H1 (cell line): Measurements from ENCODE around the gene ARID5A. TPM values are rescaled to one million over a fixed set of nuclear protein-coding genes. Genes with fewer than 3 reads are reported as not detected.

Experiments used
- CTCF ChIA-PET: fragments of 300-600 bp; sonication (Branson Sonifier 250); formaldehyde crosslinking; loops from one replicate; lab custom pipeline; 2021; ENCODE audit not compliant: partially characterized antibody; lab: Charles Lee
- POLR2A ChIA-PET: fragments of 300-600 bp; sonication (Branson Sonifier 250); formaldehyde crosslinking; loops from one replicate; lab custom pipeline; 2021; ENCODE audit warnings: inconsistent platforms; ENCODE audit not compliant: partially characterized antibody; lab: Charles Lee
- DNase-seq, 2 experiments: peaks; one replicate each; pipeline versions ENCODE4 v3.0.0 to v3.0.0-alpha.2; 2010 to 2022; ENCODE audit warnings: low spot score in 2 of 2, low read depth in 1 of 2, mixed read lengths in 1 of 2
- FAIRE-seq: peaks from 2 replicates; lab custom pipeline; 2011; peaks lifted over from hg19 to GRCh38; lab: Jason Lieb, UNC
- H2AFZ ChIP-seq: 2 replicates; pipeline ENCODE4 v1.8.1; 2012; ENCODE audit warnings: low read length, inconsistent platforms
- H2AK5ac ChIP-seq: 2 replicates; pipeline ENCODE4 v1.6.1; 2013; ENCODE audit warnings: low read depth, low read length
- H2BK120ac ChIP-seq: replicated peaks from 2 replicates; pipeline ENCODE3; 2013; ENCODE audit warnings: low read depth, low read length, inconsistent platforms
- H2BK12ac ChIP-seq: 2 replicates; pipeline ENCODE4 v1.6.1; 2013; ENCODE audit warnings: low read depth, low read length
- H2BK15ac ChIP-seq: 2 replicates; pipeline ENCODE4 v1.6.1; 2013; ENCODE audit warnings: low read length
- H2BK20ac ChIP-seq: 2 replicates; pipeline ENCODE4 v1.6.1; 2013; ENCODE audit warnings: low read length
- H2BK5ac ChIP-seq: 2 replicates; pipeline ENCODE4 v1.6.1; 2013; ENCODE audit warnings: low read depth, low read length
- H3K14ac ChIP-seq: 2 replicates; pipeline ENCODE4 v1.6.1; 2013; ENCODE audit warnings: inconsistent platforms; ENCODE audit not compliant: insufficient read length
- H3K18ac ChIP-seq: 2 replicates; pipeline ENCODE4 v1.6.1; 2013; ENCODE audit warnings: low read length; ENCODE audit errors: extremely low read depth
- H3K23ac ChIP-seq: 2 replicates; pipeline ENCODE4 v1.6.1; 2013; ENCODE audit warnings: inconsistent platforms; ENCODE audit not compliant: insufficient read length
- H3K23me2 ChIP-seq: 2 replicates; pipeline ENCODE4 v1.6.1; 2013; ENCODE audit warnings: low read depth, low read length
- H3K27ac ChIP-seq: 2 replicates; pipeline ENCODE4 v1.6.1; 2011; ENCODE audit warnings: low read depth, low read length, inconsistent platforms
- H3K27me3 ChIP-seq, 4 experiments: replicated peaks in 1 of 4; 1 replicate in 1 of 4; 2 replicates in 3 of 4; pipeline versions ENCODE4 v1.6.1 to v1.8.1; 2011 to 2013; ENCODE audit warnings: low read length in 3 of 4, mild to moderate bottlenecking in 3 of 4, inconsistent platforms in 2 of 4, mixed read lengths in 2 of 4, moderate library complexity in 1 of 4; ENCODE audit not compliant: control insufficient read depth in 3 of 4, insufficient read depth in 3 of 4; ENCODE audit errors: extremely low read depth in 1 of 4
- H3K36me3 ChIP-seq, 4 experiments: 2 replicates each; pipeline versions ENCODE4 v1.6.1 to v1.8.1; 2011 to 2013; ENCODE audit warnings: mild to moderate bottlenecking in 4 of 4, low read length in 3 of 4, moderate library complexity in 2 of 4, control low read depth in 1 of 4, inconsistent platforms in 1 of 4; ENCODE audit not compliant: insufficient read depth in 4 of 4, control insufficient read depth in 2 of 4
- H3K4ac ChIP-seq: replicated peaks from 2 replicates; pipeline ENCODE3; 2013; ENCODE audit warnings: low read length, low read depth, mixed read lengths, inconsistent platforms; ENCODE audit not compliant: insufficient read length
- H3K4me1 ChIP-seq, 4 experiments: replicated peaks in 1 of 4; 1 replicate in 1 of 4; 2 replicates in 3 of 4; pipeline versions ENCODE4 v1.6.1 to v1.8.1; 2011 to 2013; ENCODE audit warnings: low read length in 3 of 4, inconsistent platforms in 2 of 4, mixed read lengths in 1 of 4; ENCODE audit not compliant: insufficient read depth in 4 of 4, control insufficient read depth in 3 of 4
- H3K4me2 ChIP-seq, 2 experiments: 2 replicates each; pipeline versions ENCODE4 v1.6.1 to v1.8.1; 2011 to 2013; ENCODE audit warnings: low read depth in 2 of 2, low read length in 2 of 2, control low read depth in 1 of 2, inconsistent platforms in 1 of 2, mild to moderate bottlenecking in 1 of 2; ENCODE audit not compliant: insufficient read depth in 1 of 2
- H3K4me3 ChIP-seq, 4 experiments: fragments of 200-600, 300-600 bp in 1 of 4; sonication (generic), shearing (Covaris generic), sonication (Bioruptor Twin) in 1 of 4; 2 replicates each; pipeline versions ENCODE4 v1.5.1 to v1.8.1; 2011 to 2016; ENCODE audit warnings: low read length in 4 of 4, low read depth in 3 of 4, control low read depth in 2 of 4, inconsistent platforms in 2 of 4, mild to moderate bottlenecking in 2 of 4, mixed read lengths in 1 of 4, moderate library complexity in 1 of 4; ENCODE audit not compliant: insufficient read depth in 2 of 4; ENCODE audit errors: extremely low read depth in 1 of 4
- H3K56ac ChIP-seq: replicated peaks from 2 replicates; pipeline ENCODE3; 2013; ENCODE audit warnings: low read depth, mild to moderate bottlenecking, mixed read lengths, low read length, inconsistent platforms; ENCODE audit not compliant: insufficient read length
- H3K79me1 ChIP-seq: 2 replicates; pipeline ENCODE4 v1.6.1; 2013; ENCODE audit warnings: low read depth, low read length, control low read depth
- H3K79me2 ChIP-seq, 2 experiments: 2 replicates each; pipeline versions ENCODE4 v1.6.1 to v1.8.1; 2012 to 2013; ENCODE audit warnings: low read length in 2 of 2, mild to moderate bottlenecking in 2 of 2, inconsistent platforms in 1 of 2; ENCODE audit not compliant: insufficient read depth in 2 of 2, control insufficient read depth in 1 of 2
- H3K9ac ChIP-seq, 4 experiments: replicated peaks in 1 of 4; 1 replicate in 1 of 4; 2 replicates in 3 of 4; pipeline versions ENCODE4 v1.6.1 to v1.8.1; 2011 to 2013; ENCODE audit warnings: low read depth in 3 of 4, low read length in 3 of 4, control low read depth in 2 of 4, mild to moderate bottlenecking in 2 of 4, moderate library complexity in 2 of 4, inconsistent platforms in 1 of 4; ENCODE audit errors: extremely low read depth in 1 of 4
- H3K9me3 ChIP-seq, 2 experiments: 2 replicates each; pipeline versions ENCODE4 v1.6.1 to v1.8.1; 2012 to 2013; ENCODE audit warnings: mild to moderate bottlenecking in 2 of 2, moderate library complexity in 2 of 2, control low read depth in 1 of 2, inconsistent platforms in 1 of 2, low read depth in 1 of 2, low read length in 1 of 2, mixed read lengths in 1 of 2; ENCODE audit not compliant: insufficient read depth in 2 of 2
- H4K20me1 ChIP-seq, 2 experiments: replicated peaks in 1 of 2; 2 replicates each; pipeline versions ENCODE3 to v1.8.1; 2011 to 2013; ENCODE audit warnings: inconsistent platforms in 2 of 2, low read length in 2 of 2, mild to moderate bottlenecking in 1 of 2; ENCODE audit not compliant: insufficient read depth in 2 of 2, control insufficient read depth in 1 of 2
- H4K5ac ChIP-seq: 2 replicates; pipeline ENCODE4 v1.6.1; 2013; ENCODE audit warnings: low read length, low read depth, mixed read lengths, inconsistent platforms; ENCODE audit not compliant: insufficient read length
- H4K8ac ChIP-seq: 2 replicates; pipeline ENCODE4 v1.8.0; 2013; ENCODE audit warnings: mild to moderate bottlenecking, moderate library complexity, low read length, inconsistent platforms; ENCODE audit not compliant: insufficient read depth; ENCODE audit errors: extremely low read depth
- H4K91ac ChIP-seq: replicated peaks from 2 replicates; pipeline ENCODE3; 2013; ENCODE audit warnings: low read length, mixed read lengths, inconsistent platforms; ENCODE audit not compliant: insufficient read length
- ASH2L ChIP-seq: fragments of 200-600, 300-600 bp; sonication (generic); IDR thresholded peaks from one replicate; pipeline ENCODE4 v1.7.1; 2017; ENCODE audit warnings: low read length
- CBX5 ChIP-seq: fragments of 300-800, 300-1000 bp; sonication (generic); IDR thresholded peaks from 2 replicates; pipeline ENCODE4 v1.7.1; 2016; ENCODE audit warnings: antibody characterized with exemption, low read length, low read depth
- EP300 ChIP-seq, 2 experiments: IDR thresholded peaks; 1 replicate in 1 of 2; 2 replicates in 1 of 2; pipeline ENCODE4 v1.6.1; 2011 to 2012; ENCODE audit warnings: low read depth in 2 of 2, low read length in 2 of 2, mild to moderate bottlenecking in 2 of 2, borderline replicate concordance in 1 of 2, inconsistent platforms in 1 of 2, moderate library complexity in 1 of 2
- EZH2 ChIP-seq: fragments of 200-600 bp; sonication (generic); IDR thresholded peaks from 2 replicates; pipeline ENCODE4 v1.7.1; 2012; ENCODE audit warnings: low read depth, mild to moderate bottlenecking, moderate library complexity, low read length, inconsistent platforms; ENCODE audit not compliant: severe bottlenecking
- KDM4A ChIP-seq: IDR thresholded peaks from one replicate; pipeline ENCODE4 v1.7.1; 2012; ENCODE audit warnings: low read depth, mild to moderate bottlenecking, moderate library complexity, low read length, inconsistent platforms; ENCODE audit not compliant: severe bottlenecking
- POU5F1 ChIP-seq: IDR thresholded peaks from 2 replicates; pipeline ENCODE4 v1.6.1; 2011; ENCODE audit warnings: low read depth, mild to moderate bottlenecking, low read length, moderate library complexity
- RAD21 ChIP-seq, 2 experiments: IDR thresholded peaks in 1 of 2; conservative IDR thresholded peaks in 1 of 2; 2 replicates each; pipeline ENCODE4 v1.6.1; 2011; ENCODE audit warnings: low read depth in 2 of 2, low read length in 2 of 2, improper control_type of control experiment in 1 of 2, inconsistent platforms in 1 of 2, mild to moderate bottlenecking in 1 of 2, moderate library complexity in 1 of 2
- RFX5 ChIP-seq: IDR thresholded peaks from 2 replicates; pipeline ENCODE4 v1.6.1; 2011; ENCODE audit warnings: low read depth, low read length, improper control_type of control experiment, borderline replicate concordance
- RNF2 ChIP-seq: fragments of 200-900, 300-1000 bp; sonication (generic); IDR thresholded peaks from 2 replicates; pipeline ENCODE4 v1.7.1; 2016; ENCODE audit warnings: borderline replicate concordance, low read depth, mild to moderate bottlenecking, antibody characterized with exemption, low read length; ENCODE audit not compliant: poor library complexity, severe bottlenecking; ENCODE audit errors: missing control alignments
- TEAD4 ChIP-seq: IDR thresholded peaks from 2 replicates; pipeline ENCODE4 v1.6.1; 2012; ENCODE audit warnings: low read depth, low read length, inconsistent platforms, mixed read lengths
- WGBS, 2 experiments: shearing (Covaris generic) in 1 of 2; methylation state at CpG; one replicate each; pipeline versions ENCODE4 v1.1.6 to v1.1.7; 2013 to 2015; ENCODE audit warnings: low lambda C conversion rate in 2 of 2, mixed read lengths in 2 of 2, inconsistent platforms in 1 of 2, low coverage in 1 of 2, missing lambda C conversion rate in 1 of 2; ENCODE audit not compliant: insufficient replicate concordance in 2 of 2, insufficient coverage in 1 of 2, insufficient read length in 1 of 2; ENCODE audit errors: extremely low coverage in 1 of 2, missing lambda C conversion rate in 1 of 2; 5-methylcytosine and 5-hydroxymethylcytosine counted together
- polyA plus RNA-seq, 7 experiments: library from polyadenylated mRNA; depleted of rRNA in 3 of 7; stranded (reverse) in 5 of 7; unstranded in 2 of 7; fragments of >200 nt in 5 of 7; fragments of 200-250 nt in 2 of 7; gene quantifications; 1 replicate in 5 of 7; 2 replicates in 1 of 7; 4 replicates in 1 of 7; pipeline versions ENCODE4 v1.2.1 to v1.2.3, GENCODE V29; 2011 to 2013; ENCODE audit warnings: missing spikeins in 2 of 7, mixed read lengths in 2 of 7
- total RNA-seq: library from RNA; stranded (reverse); fragmentation: NEBNext Ultra II Directional; extraction: Animal tissue kit (Norgen Biotek cat#: 25700); gene quantifications from 2 replicates; pipeline ENCODE4 v1.2.1, GENCODE V29; 2021
- TF ChIP-seq, protein P1 (sequence below): IDR thresholded peaks from 2 replicates; pipeline ENCODE4 v1.6.1; 2012; ENCODE audit warnings: low read length, inconsistent platforms

The ARID5A gene
- total and polyA plus RNA-seq, 2 of the 8 experiments (the other 6 are each of a cell fraction or from before 2014, with no cell fraction given): 3.3 to 5.3 TPM

- Histone ChIP-seq H3K36me3 (no peaks in the 10 kb centered on the region), H2BK12ac (no peak overlapping the region), H2BK20ac (no peak overlapping the region), H3K79me1 (no peaks in the 10 kb centered on the region), H2BK15ac (no peak overlapping the region), H3K9ac (no peak overlapping the region), H3K18ac (no peak overlapping the region), H3K56ac (no peak overlapping the region), H4K8ac (no peak overlapping the region), H2AK5ac (no peak overlapping the region), H2BK120ac (no peak overlapping the region), H3K23me2 (no peaks in the 10 kb centered on the region), H4K91ac (no peak overlapping the region), H3K27ac (no peak overlapping the region), H3K14ac (no peak overlapping the region), H2AFZ (no peak overlapping the region), H4K20me1 (no peaks in the 10 kb centered on the region), H3K27me3 (no peaks in the 10 kb centered on the region), H3K9me3 (no peaks in the 10 kb centered on the region), H3K4me1 (no peaks in the 10 kb centered on the region), H3K4ac (no peak overlapping the region), H4K5ac (no peak overlapping the region), H3K4me2 (no peak overlapping the region), H3K23ac (no peak overlapping the region), H3K79me2 (no peaks in the 10 kb centered on the region), H3K4me3 (no peak overlapping the region), H2BK5ac (no peak overlapping the region)
- POLR2A ChIA-PET: no interaction called here
- FAIRE-seq (no peak), DNase-seq (no peak)
- 89% methylated on average over 2 of the region's 2 CpGs; no CpG with 5 or more reads in 1 of the 2 experiments for WGBS, 2 experiments
- CTCF ChIA-PET: interaction anchor here (0.8 to 3.3 kb wide), 10 partner anchors 13 to 392 kb away, joined by 3 to 11 read pairs (median 4); no protein-coding TSS in a partner anchor
- TF ChIP-seq, protein P1, sequence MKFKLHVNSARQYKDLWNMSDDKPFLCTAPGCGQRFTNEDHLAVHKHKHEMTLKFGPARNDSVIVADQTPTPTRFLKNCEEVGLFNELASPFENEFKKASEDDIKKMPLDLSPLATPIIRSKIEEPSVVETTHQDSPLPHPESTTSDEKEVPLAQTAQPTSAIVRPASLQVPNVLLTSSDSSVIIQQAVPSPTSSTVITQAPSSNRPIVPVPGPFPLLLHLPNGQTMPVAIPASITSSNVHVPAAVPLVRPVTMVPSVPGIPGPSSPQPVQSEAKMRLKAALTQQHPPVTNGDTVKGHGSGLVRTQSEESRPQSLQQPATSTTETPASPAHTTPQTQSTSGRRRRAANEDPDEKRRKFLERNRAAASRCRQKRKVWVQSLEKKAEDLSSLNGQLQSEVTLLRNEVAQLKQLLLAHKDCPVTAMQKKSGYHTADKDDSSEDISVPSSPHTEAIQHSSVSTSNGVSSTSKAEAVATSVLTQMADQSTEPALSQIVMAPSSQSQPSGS: no peak
- no peak for TF ChIP-seq EZH2
- no peak for TF ChIP-seq ASH2L
- TF ChIP-seq RFX5: no peak
- no peak for TF ChIP-seq POU5F1
- no peak for TF ChIP-seq RNF2
- TF ChIP-seq KDM4A: no peak
- TF ChIP-seq RAD21 (IDR thresholded peaks at IDR 0.05 in 1 of 2, conservative IDR thresholded peaks at IDR 0.05 in 1 of 2; ENCODE audit: low read depth in 2 of 2, low read length in 2 of 2): 0 out of 4 replicates have a peak, but pooled peaks of 1 of the 2 experiments have one; percentile 1
- TF ChIP-seq TEAD4: no peak
- no peak for TF ChIP-seq EP300 (IDR thresholded peaks at IDR 0.05; ENCODE audit: borderline replicate concordance in 1 of 2, low read depth in 2 of 2, low read length in 2 of 2)
- TF ChIP-seq CBX5: no peak
Observed at GRCh38 chr2:96579422-96579821, 42.9 kb downstream of the ARID5A start.
